ENCODE results near the gene DEFB125. TPM values are rescaled to one million over a fixed set of nuclear protein-coding genes. Genes with fewer than 3 reads are reported as not detected.

DEFB125 gene
- total RNA-seq, 4 donors from 2014 or later = not detected

- no peak for DNase-seq (ENCODE audit: low spot score in 2 of 2)
- H3K4me3 ChIP-seq (ENCODE audit: low read depth, poor library complexity, severe bottlenecking) = no peak overlapping the region
- WGBS, 2 donors = 82% methylated on average over 11 of the region's 11 CpGs
- intact Hi-C loops (cut with DNase I; ENCODE audit: low total_unique reads) = loop anchor here (5.0 kb wide), 1 partner anchor 779 kb away; the partner anchor contains the start of gene ANGPT4
- TF ChIP-seq CTCF (IDR thresholded peaks at IDR 0.05) = no peak
- TF ChIP-seq POLR2A (IDR thresholded peaks at IDR 0.05) = no peak
Observed at GRCh38 chr20:137668-138490, 50.4 kb downstream of the DEFB125 start.

DNA sequence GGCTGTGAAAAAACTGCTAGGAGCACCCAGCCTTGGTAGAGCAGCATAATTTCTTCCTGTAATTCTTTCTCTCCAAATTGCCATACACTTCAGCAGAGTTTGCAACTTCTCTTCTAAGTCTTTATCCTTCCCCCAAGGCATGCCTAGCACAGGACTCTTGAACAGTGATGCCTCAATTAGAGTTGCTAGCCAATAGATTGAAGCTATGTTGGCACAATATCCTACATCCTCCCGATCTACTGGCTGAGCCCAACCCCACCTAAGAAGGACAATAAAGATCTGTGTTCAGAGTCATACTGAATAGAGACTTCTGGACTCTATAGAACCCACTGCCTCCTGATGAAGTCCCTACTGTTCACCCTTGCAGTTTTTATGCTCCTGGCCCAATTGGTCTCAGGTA is 54.8 kb downstream of the DEFB125 start, which contains the start of gene DEFB126:
Gene DEFB126, plus strand, starts transcription at position 301 of the 400 bp plus-strand sequence. Its CDS starts 39 bp downstream, at position 340.
- intact Hi-C loops (cut with DNase I; ENCODE audit: low total_unique reads) = no loop called here
- no peak for TF ChIP-seq CTCF (IDR thresholded peaks at IDR 0.05)
- no peak for TF ChIP-seq POLR2A (IDR thresholded peaks at IDR 0.05)
- DNase-seq (ENCODE audit: low spot score in 2 of 2) = no peak
- WGBS, 2 donors = 36 to 63% methylated on average over 1 of the region's 1 CpG
- no peak within 1 kb of the TSS for H3K4me3 ChIP-seq (ENCODE audit: low read depth, poor library complexity, severe bottlenecking)

- DNase-seq (ENCODE audit: low spot score in 2 of 2) = no peak
Observed at GRCh38 chr20:145877-146276, 58.4 kb downstream of the DEFB125 start.

More at GRCh38 chr20:145877-146276, 58.4 kb downstream of the DEFB125 start:
- WGBS, 2 donors = 66 to 67% methylated on average over 2 of the region's 2 CpGs
- H3K4me3 ChIP-seq (ENCODE audit: low read depth, poor library complexity, severe bottlenecking) = no peak overlapping the region
- intact Hi-C loops (cut with DNase I; ENCODE audit: low total_unique reads) = no loop called here
- TF ChIP-seq POLR2A (IDR thresholded peaks at IDR 0.05) = no peak

Other genes with a start within 250 kb of the DEFB125 start
- not detected for gene DEFB126, start 54.9 kb downstream of the DEFB125 start, total RNA-seq
- not detected for gene DEFB127, start 69.8 kb downstream of the DEFB125 start, total RNA-seq
- not detected for gene DEFB128, start 102.0 kb downstream of the DEFB125 start, total RNA-seq
- not detected for gene DEFB129, start 139.6 kb downstream of the DEFB125 start, total RNA-seq
- gene DEFB132, start 170.1 kb downstream of the DEFB125 start, total RNA-seq = not detected
- gene C20orf96, start 203.1 kb downstream of the DEFB125 start, total RNA-seq = under 1 TPM in 3 of 4 donors, not detected in 1; 0.36 to 0.59 (median 0.52) TPM
- gene ZCCHC3, start 209.9 kb downstream of the DEFB125 start, total RNA-seq = 10 to 100 TPM in 1 of 4 donors, 1 to 10 TPM in 3; 7.3 to 10.8 (median 9.2) TPM
- gene SOX12, start 237.9 kb downstream of the DEFB125 start, total RNA-seq = 1 to 10 TPM; 4.7 to 9.9 (median 5.4) TPM